Fibroblast of the aortic adventitia (primary cell): ENCODE data around the gene PDCD2L. TPM values are rescaled to one million over a fixed set of nuclear protein-coding genes. Genes with fewer than 3 reads are reported as not detected.

Experiments
- DNase-seq: peaks from one replicate; pipeline ENCODE4 v3.0.0-alpha.2; 2010; ENCODE audit warnings: low read depth
- H3K4me3 ChIP-seq: 2 replicates; pipeline ENCODE4 v1.5.1; 2011; ENCODE audit warnings: low read depth, mild to moderate bottlenecking, control low read depth, low read length, moderate library complexity
- CTCF ChIP-seq: IDR thresholded peaks from 2 replicates; pipeline ENCODE4 v1.5.1; 2011; ENCODE audit warnings: mild to moderate bottlenecking, low read length, control low read depth, inconsistent platforms; ENCODE audit not compliant: insufficient read depth
- total RNA-seq: library from RNA; depleted of rRNA; stranded (reverse); fragments of >200 nt; gene quantifications from 2 replicates; pipeline ENCODE4 v1.2.3, GENCODE V29; 2012; ENCODE audit warnings: low replicate concordance

The PDCD2L gene
- total RNA-seq, 1 donor = 8.0 TPM

- no peak for TF ChIP-seq CTCF
- no peak for DNase-seq
- H3K4me3 ChIP-seq = no peak overlapping the region
Measured at GRCh38 chr19:34373601-34374288, 30.5 kb upstream of the PDCD2L start.

- no peak for TF ChIP-seq CTCF
- H3K4me3 ChIP-seq = no peak overlapping the region
- no peak for DNase-seq
Measured at GRCh38 chr19:34375598-34375997, 28.6 kb upstream of the PDCD2L start.

GRCh38 chr19:34380639-34381241, 23.5 kb upstream of the PDCD2L start:
- no peak for TF ChIP-seq CTCF
- H3K4me3 ChIP-seq = no peak overlapping the region
- no peak for DNase-seq

- H3K4me3 ChIP-seq = no peak overlapping the region
- no peak for TF ChIP-seq CTCF
- no peak for DNase-seq
Measured at GRCh38 chr19:34381399-34382251, 22.6 kb upstream of the PDCD2L start.

GRCh38 chr19:34382471-34382870, 21.7 kb upstream of the PDCD2L start:
- DNase-seq = no peak
- TF ChIP-seq CTCF = no peak
- no peak overlapping the region for H3K4me3 ChIP-seq

- TF ChIP-seq CTCF = no peak
- no peak overlapping the region for H3K4me3 ChIP-seq
- no peak for DNase-seq
Measured at GRCh38 chr19:34383599-34383998, 20.6 kb upstream of the PDCD2L start.
